Measurements from ENCODE around the gene FBXL16.
A peak's percentile ranks its signal among the peaks of the same experiment; 100 is the strongest.

FBXL16 gene

GRCh38 chr16:667780-668518 lies 37.7 kb downstream of the FBXL16 start, which contains the start of gene RHOT2 (continued):
- TF ChIP-seq SP7 (tag by site-specific recombination; IDR thresholded peaks at IDR 0.05) (0 out of 2 replicates have a peak, but pooled peaks have one; percentile 26), SP3 (tag by site-specific recombination; IDR thresholded peaks at IDR 0.05) (peak; percentile 45; the same call in 1 of the 2 replicates), ZNF302 (tag by site-specific recombination; IDR thresholded peaks at IDR 0.05; ENCODE audit: low read depth) (no peak), ZSCAN16 (tag by site-specific recombination; IDR thresholded peaks at IDR 0.05) (no peak), ZNF132 (tag by site-specific recombination; IDR thresholded peaks at IDR 0.05; ENCODE audit: borderline replicate concordance) (no peak), SCRT2 (tag by site-specific recombination; IDR thresholded peaks at IDR 0.05) (peak; percentile 98), ZNF692 (tag by site-specific recombination; IDR thresholded peaks at IDR 0.05) (peak; percentile 42; the same call in 1 of the 2 replicates), ZSCAN23 (tag by site-specific recombination; IDR thresholded peaks at IDR 0.05) (no peak), OSR2 (tag by site-specific recombination; IDR thresholded peaks at IDR 0.05) (no peak), TSHZ1 (tag by site-specific recombination; IDR thresholded peaks at IDR 0.05; ENCODE audit: borderline replicate concordance) (no peak), PATZ1 (tag by site-specific recombination; IDR thresholded peaks at IDR 0.05) (peak; percentile 86), ZSCAN4 (tag by site-specific recombination; IDR thresholded peaks at IDR 0.05) (no peak), ZBTB8A (tag by site-specific recombination; IDR thresholded peaks at IDR 0.05) (peak; percentile 34; the same call in 1 of the 2 replicates), ZFP69B (tag by site-specific recombination; IDR thresholded peaks at IDR 0.05) (no peak), ZNF561 (tag by site-specific recombination; IDR thresholded peaks at IDR 0.05; ENCODE audit: borderline replicate concordance) (peak; percentile 81; the same call in 1 of the 2 replicates), RBAK (tag by site-specific recombination; IDR thresholded peaks at IDR 0.05) (no peak), ZNF76 (tag by site-specific recombination; IDR thresholded peaks at IDR 0.05; ENCODE audit: borderline replicate concordance, low read depth) (0 out of 2 replicates have a peak, but pooled peaks have one; percentile 28), ZNF777 (tag by site-specific recombination; IDR thresholded peaks at IDR 0.05; ENCODE audit: borderline replicate concordance) (no peak), ZNF335 (tag by site-specific recombination; conservative IDR thresholded peaks at IDR 0.05) (peak; percentile 86), ZNF239 (tag by site-specific recombination; IDR thresholded peaks at IDR 0.05) (no peak), ZNF488 (tag by site-specific recombination; IDR thresholded peaks at IDR 0.05) (no peak), ZNF768 (tag by site-specific recombination; IDR thresholded peaks at IDR 0.05) (no peak; the same call in 1 of the 2 replicates), KLF10 (tag by site-specific recombination; IDR thresholded peaks at IDR 0.05) (peak; percentile 79), ZNF530 (tag by site-specific recombination; IDR thresholded peaks at IDR 0.05; ENCODE audit: low read depth) (no peak), GLIS1 (tag by site-specific recombination; IDR thresholded peaks at IDR 0.05) (0 out of 2 replicates have a peak, but pooled peaks have one; percentile 39), ZNF596 (tag by site-specific recombination; IDR thresholded peaks at IDR 0.05) (no peak), WT1 (tag by site-specific recombination; IDR thresholded peaks at IDR 0.05) (no peak), ZNF544 (tag by site-specific recombination; IDR thresholded peaks at IDR 0.05) (no peak), ZNF610 (tag by site-specific recombination; IDR thresholded peaks at IDR 0.05; ENCODE audit: borderline replicate concordance) (no peak), ZBTB48 (tag by site-specific recombination; IDR thresholded peaks at IDR 0.05) (peak; percentile 63; the same call in 1 of the 2 replicates), IKZF3 (tag by site-specific recombination; IDR thresholded peaks at IDR 0.05) (0 out of 2 replicates have a peak, but pooled peaks have one; percentile 29), ZEB2 (tag by site-specific recombination; IDR thresholded peaks at IDR 0.05) (0 out of 2 replicates have a peak, but pooled peaks have one; percentile 10)

Data from HEK293 (cell line).